Activated CD8-positive, alpha-beta memory T cell treated with anti-CD3 and anti-CD28 coated beads, Interleukin-2, amount 10 ng/mL, durations not matched to agents 7 days and 5 days (primary cell): Measurements from ENCODE around the gene AKAP7. TPM values are rescaled to one million over a fixed set of nuclear protein-coding genes. Genes with fewer than 3 reads are reported as not detected.
"Not testable (repeated sequence)": the region's sequence is repeated elsewhere in the genome, so short reads cannot be mapped to it uniquely, and the experiment has no call there.

Experiments
- ATAC-seq: fragments of 150-1000 bp; cut with Tn5 transposase; one replicate; pipeline ENCODE4 v1.10.0; 2021; ENCODE audit warnings: moderate library complexity
- CTCF ChIA-PET: fragments of 350-600 bp; sonication (Branson Sonifier 250); formaldehyde crosslinking; loops from one replicate; lab custom pipeline; 2021; ENCODE audit warnings: antibody characterized with exemption; lab: Charles Lee
- DNase-seq: peaks from one replicate; pipeline ENCODE4 v3.0.0-alpha.2; 2020
- H3K27ac Mint-ChIP-seq: one replicate; pipeline ENCODE4 v1.8.0; 2021; ENCODE audit warnings: mild to moderate bottlenecking, mixed read lengths
- H3K27me3 Mint-ChIP-seq: one replicate; pipeline ENCODE4 v1.8.0; 2021; ENCODE audit warnings: mixed read lengths
- H3K36me3 Mint-ChIP-seq: one replicate; pipeline ENCODE4 v1.8.0; 2021; ENCODE audit warnings: mild to moderate bottlenecking, mixed read lengths
- H3K4me1 Mint-ChIP-seq: one replicate; pipeline ENCODE4 v1.8.0; 2021; ENCODE audit warnings: mixed read lengths
- H3K4me3 Mint-ChIP-seq: one replicate; pipeline ENCODE4 v1.8.0; 2021; ENCODE audit warnings: mild to moderate bottlenecking, moderate library complexity, mixed read lengths
- H3K9me3 Mint-ChIP-seq: one replicate; pipeline ENCODE4 v1.8.0; 2022; ENCODE audit warnings: low read depth, mixed read lengths
- total RNA-seq, 2 experiments: library from RNA; stranded (reverse); gene quantifications; one replicate each; pipeline ENCODE4 v1.2.3, GENCODE V29; 2021

Gene AKAP7
- total RNA-seq, 2 experiments from 2014 or later: 7.3 to 10.3 TPM

DNA sequence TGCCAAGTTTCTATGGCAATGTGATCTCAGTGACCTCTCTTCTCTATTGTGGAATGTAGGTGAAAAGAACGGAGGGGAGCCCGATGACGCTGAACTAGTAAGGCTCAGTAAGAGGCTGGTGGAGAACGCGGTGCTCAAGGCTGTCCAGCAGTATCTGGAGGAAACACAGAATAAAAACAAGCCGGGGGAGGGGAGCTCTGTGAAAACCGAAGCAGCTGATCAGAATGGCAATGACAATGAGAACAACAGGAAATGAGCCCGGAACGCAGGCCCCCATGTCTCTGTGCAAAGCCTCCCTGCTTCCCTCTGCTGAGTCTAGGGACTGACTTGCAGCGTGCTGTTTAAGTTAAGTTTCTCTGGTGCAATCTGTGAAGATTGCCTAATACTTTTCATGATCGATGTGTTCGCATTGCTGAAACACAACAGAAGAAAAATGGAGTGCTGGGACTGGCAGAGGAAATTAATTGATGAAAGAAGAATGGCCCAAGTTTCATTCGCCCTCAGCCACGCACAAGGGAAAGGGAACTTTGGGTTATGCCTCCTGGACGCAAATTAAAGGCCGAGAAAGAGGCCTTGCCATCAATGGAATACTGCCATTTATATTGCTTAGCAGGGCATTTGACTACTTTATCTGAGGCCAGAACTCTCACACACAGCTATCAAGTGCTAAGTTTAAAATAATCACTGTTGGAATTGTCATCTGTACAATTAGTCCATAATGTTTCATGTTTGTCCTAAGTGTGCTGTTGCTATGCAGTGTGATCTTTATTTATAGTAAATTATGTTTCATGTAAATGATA lies 146.4 kb downstream of the AKAP7 start:
- Mint-ChIP-seq H3K27me3 (no peaks in the 10 kb centered on the region), H3K9me3 (peaks cover 6% of the 10 kb centered on the region), H3K27ac (peak overlapping the region; percentile 89), H3K36me3 (peaks cover 24% of the 10 kb centered on the region), H3K4me1 (peaks cover 18% of the 10 kb centered on the region), H3K4me3 (peak overlapping the region; percentile 60)
- CTCF ChIA-PET: interaction anchor here (1.1 to 2.2 kb wide), 2 partner anchors 82 to 99 kb away, joined by 5 to 6 read pairs; no protein-coding TSS in a partner anchor
- DNase-seq (peak; percentile 81), ATAC-seq (peak; percentile 97)

DNA sequence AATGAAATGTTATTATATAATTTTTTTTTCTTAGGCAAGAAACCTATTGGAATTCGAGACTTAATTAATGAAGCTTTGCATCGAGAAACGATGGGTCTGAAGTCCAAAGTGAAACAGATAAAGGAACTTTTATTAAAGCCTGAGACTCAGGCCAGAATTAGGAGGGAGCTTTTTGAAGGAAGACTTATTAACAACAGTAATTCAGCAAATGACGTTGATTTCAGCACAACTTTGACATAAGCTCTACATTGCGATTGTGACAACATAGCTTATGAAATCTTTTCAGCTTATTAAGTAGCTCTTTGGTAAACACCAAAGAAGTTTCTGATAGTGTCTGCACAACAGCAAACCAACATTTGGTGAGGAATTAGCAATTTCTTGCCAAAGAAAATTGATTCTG lies 147.1 kb downstream of the AKAP7 start:
- peaks cover 18% of the 10 kb centered on the region for H3K4me1 Mint-ChIP-seq
- ATAC-seq (no peak), DNase-seq (no peak)
- peaks cover 24% of the 10 kb centered on the region for H3K36me3 Mint-ChIP-seq
- CTCF ChIA-PET: interaction anchor here (2.2 kb wide), 1 partner anchor 99 kb away, joined by 6 read pairs; no protein-coding TSS in a partner anchor
- H3K9me3 Mint-ChIP-seq: peaks cover 6% of the 10 kb centered on the region
- no peak overlapping the region for H3K27ac Mint-ChIP-seq
- H3K4me3 Mint-ChIP-seq: no peak overlapping the region
- no peaks in the 10 kb centered on the region for H3K27me3 Mint-ChIP-seq

DNA sequence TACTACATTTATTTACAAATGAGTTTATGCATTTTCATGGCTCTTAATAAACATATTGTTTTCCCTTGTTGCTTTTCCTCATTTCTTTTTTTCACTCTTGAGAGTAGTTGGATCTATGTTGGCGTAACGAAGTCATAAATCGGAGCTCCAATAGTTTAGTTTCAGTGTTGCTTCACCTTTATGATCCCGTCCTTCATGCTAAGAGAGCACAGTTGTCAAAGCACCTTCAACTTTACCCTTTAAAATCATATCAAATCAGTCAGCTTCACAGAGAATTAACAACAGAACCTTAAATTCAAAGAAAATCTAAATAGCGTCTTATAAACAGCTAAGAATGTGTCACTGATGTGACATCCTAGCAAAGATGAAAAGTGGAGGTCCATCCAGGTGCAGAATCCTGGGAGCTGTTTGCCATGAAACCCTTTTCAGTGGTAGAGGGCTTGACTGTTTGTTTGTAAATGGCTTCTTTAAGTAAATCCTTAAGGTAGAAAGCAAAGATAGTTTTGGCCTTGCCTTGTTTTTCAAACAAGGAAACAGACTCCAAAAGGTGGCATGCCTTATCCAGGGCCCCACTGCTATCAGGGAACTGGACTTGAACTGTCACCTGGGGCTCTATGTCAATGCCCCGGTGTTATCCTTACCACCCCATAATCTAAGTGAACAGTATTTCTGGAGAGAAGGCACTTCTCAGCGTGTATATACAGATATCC lies 148.4 kb downstream of the AKAP7 start:
- CTCF ChIA-PET: interaction anchor here (1.6 kb wide), 1 partner anchor 84 kb away, joined by 7 read pairs; no protein-coding TSS in a partner anchor
- H3K4me3 Mint-ChIP-seq: no peak overlapping the region
- ATAC-seq: no peak
- peaks cover 3% of the 10 kb centered on the region for H3K9me3 Mint-ChIP-seq
- no peaks in the 10 kb centered on the region for H3K27me3 Mint-ChIP-seq
- DNase-seq: no peak
- peaks cover 18% of the 10 kb centered on the region for H3K4me1 Mint-ChIP-seq
- no peak overlapping the region for H3K27ac Mint-ChIP-seq
- peaks cover 22% of the 10 kb centered on the region for H3K36me3 Mint-ChIP-seq

DNA sequence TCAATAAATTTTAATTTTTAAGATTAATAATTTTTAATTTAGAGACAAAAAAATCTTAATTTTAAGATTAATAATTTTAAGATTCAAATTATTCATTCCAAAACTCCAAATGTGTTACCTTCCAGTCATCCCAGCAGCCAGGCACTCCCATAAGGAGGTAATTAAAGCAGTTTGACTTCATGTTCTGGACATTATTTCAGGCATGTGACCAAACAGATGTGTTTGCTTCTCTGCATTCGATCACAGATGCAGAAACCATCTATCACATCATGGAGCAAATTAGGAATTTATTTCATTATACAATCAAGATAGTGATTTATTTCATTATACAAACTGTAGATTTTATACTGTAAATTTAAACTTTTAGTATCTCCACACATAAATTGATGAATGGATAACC lies 150.3 kb downstream of the AKAP7 start:
- DNase-seq: no peak
- CTCF ChIA-PET: no interaction called here
- Mint-ChIP-seq H3K4me3 (no peak overlapping the region), H3K36me3 (peaks cover 11% of the 10 kb centered on the region), H3K9me3 (no peaks in the 10 kb centered on the region), H3K27me3 (no peaks in the 10 kb centered on the region), H3K4me1 (peaks cover 15% of the 10 kb centered on the region), H3K27ac (no peak overlapping the region)
- no peak for ATAC-seq

GRCh38 chr6:131286469-131287040 lies 151.3 kb downstream of the AKAP7 start:
- Mint-ChIP-seq H3K4me3 (no peak overlapping the region), H3K27me3 (no peaks in the 10 kb centered on the region), H3K27ac (no peak overlapping the region), H3K9me3 (no peaks in the 10 kb centered on the region), H3K36me3 (peaks cover 11% of the 10 kb centered on the region), H3K4me1 (peaks cover 6% of the 10 kb centered on the region)
- DNase-seq: no peak
- ATAC-seq: no peak
- CTCF ChIA-PET: interaction anchor here (1.1 kb wide), 1 partner anchor 10 kb away, joined by 3 read pairs; no protein-coding TSS in a partner anchor

- no peaks in the 10 kb centered on the region for H3K9me3 Mint-ChIP-seq
- H3K27ac Mint-ChIP-seq: no peak overlapping the region
- H3K4me3 Mint-ChIP-seq: no peak overlapping the region
- no peak for DNase-seq
- peaks cover 8% of the 10 kb centered on the region for H3K36me3 Mint-ChIP-seq
- H3K27me3 Mint-ChIP-seq: no peaks in the 10 kb centered on the region
- ATAC-seq: no peak
- CTCF ChIA-PET: no interaction called here
- peaks cover 4% of the 10 kb centered on the region for H3K4me1 Mint-ChIP-seq
Measured at GRCh38 chr6:131288214-131288613, 152.9 kb downstream of the AKAP7 start.

GRCh38 chr6:131290955-131291354 lies 155.7 kb downstream of the AKAP7 start:
- Mint-ChIP-seq H3K36me3 (no peaks in the 10 kb centered on the region), H3K4me3 (no peak overlapping the region), H3K4me1 (peaks cover 4% of the 10 kb centered on the region), H3K27ac (no peak overlapping the region), H3K9me3 (no peaks in the 10 kb centered on the region), H3K27me3 (no peaks in the 10 kb centered on the region)
- CTCF ChIA-PET: no interaction called here
- DNase-seq (no peak), ATAC-seq (no peak)

DNA sequence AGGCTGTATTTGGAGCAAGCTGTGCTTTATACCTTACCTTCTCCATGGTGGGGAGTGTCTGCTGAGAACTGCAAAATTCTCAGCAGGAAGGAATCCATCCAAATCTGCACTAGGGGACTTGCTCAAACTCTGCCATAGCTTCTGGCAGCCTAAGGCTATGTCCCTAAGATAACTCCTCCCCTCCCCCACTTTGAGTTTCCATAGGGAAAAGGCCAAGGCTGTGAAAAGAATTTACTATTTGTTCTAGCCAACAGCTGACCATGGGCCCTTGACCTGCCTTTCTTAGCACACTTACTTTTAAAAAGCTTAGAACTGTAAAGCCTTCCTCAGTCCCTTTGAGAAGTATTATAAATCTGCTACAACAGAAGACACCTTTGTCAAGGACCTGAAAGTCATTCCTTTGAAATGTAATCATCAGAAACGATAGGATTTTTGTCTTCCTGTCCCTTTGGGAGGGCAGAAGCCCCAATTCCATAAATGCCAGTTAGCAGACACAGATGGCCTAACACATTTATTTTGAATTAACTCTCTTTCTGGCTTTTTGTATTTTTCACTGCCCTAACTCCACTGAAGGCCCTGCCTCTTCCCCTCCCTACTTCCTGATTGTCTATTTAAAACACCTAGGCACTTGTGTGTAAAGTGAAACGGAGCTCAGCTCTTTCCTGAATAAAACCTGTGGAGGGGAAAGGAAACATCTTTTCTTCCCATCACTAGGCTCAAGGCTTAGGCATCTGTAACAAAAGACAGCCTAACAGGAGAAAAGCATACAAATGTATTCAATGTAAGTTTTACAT lies 157.1 kb downstream of the AKAP7 start:
- Mint-ChIP-seq H3K4me1 (peaks cover 4% of the 10 kb centered on the region), H3K9me3 (no peaks in the 10 kb centered on the region), H3K27me3 (no peaks in the 10 kb centered on the region), H3K4me3 (no peak overlapping the region), H3K36me3 (no peaks in the 10 kb centered on the region), H3K27ac (no peak overlapping the region)
- DNase-seq (no peak), ATAC-seq (no peak)
- CTCF ChIA-PET: no interaction called here

DNA sequence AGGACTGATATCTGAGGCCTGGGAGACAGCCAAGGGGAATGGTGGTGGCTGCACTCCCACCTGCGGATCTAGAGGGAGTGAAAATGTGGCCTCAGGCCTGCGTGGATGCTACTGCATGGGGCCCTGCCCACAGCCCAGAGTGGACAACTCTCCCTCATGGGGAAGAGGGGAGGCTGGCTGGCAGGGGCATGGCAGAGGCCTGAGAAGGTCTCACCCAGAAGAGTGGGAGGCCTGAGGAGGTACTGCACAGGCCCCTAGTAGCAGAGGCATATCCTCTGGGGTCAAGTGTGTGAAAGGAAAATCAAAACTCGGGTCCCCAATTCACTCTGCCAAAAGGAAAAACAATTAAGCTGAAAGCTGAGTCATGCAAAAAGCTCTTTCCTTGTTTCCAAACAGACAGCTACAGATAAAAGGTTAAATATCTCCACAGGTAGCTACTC lies 158.2 kb downstream of the AKAP7 start:
- DNase-seq: no peak
- CTCF ChIA-PET: interaction anchor here (0.7 kb wide), 1 partner anchor 332 kb away, joined by 3 read pairs; no protein-coding TSS in a partner anchor
- Mint-ChIP-seq H3K27me3 (no peaks in the 10 kb centered on the region), H3K9me3 (no peaks in the 10 kb centered on the region), H3K4me1 (peaks cover 4% of the 10 kb centered on the region), H3K27ac (no peak overlapping the region), H3K4me3 (no peak overlapping the region), H3K36me3 (no peaks in the 10 kb centered on the region)
- no peak for ATAC-seq

DNA sequence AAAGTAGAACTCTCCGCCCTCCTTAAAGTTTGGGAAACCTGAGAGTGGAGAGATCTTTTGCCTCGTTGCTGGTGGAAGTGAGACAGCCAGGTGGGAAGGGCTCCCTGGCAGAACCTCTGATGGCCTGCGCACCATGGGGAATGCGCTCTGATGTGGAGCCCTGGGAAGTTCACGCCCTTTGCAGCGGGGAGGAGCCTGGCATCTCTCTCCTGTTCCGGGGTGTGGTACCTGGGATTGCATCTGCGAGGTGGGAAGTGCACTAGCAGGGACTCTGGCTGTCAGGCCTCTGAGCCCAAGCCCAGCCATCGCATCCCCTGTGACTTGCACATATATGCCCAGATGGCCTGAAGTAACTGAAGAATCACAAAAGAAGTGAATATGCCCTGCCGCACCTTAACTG lies 159.8 kb downstream of the AKAP7 start:
- DNase-seq (no peak), ATAC-seq (no peak)
- no peak overlapping the region for H3K27ac Mint-ChIP-seq
- no peaks in the 10 kb centered on the region for H3K27me3 Mint-ChIP-seq
- CTCF ChIA-PET: no interaction called here
- no peaks in the 10 kb centered on the region for H3K9me3 Mint-ChIP-seq
- no peaks in the 10 kb centered on the region for H3K36me3 Mint-ChIP-seq
- no peak overlapping the region for H3K4me3 Mint-ChIP-seq
- H3K4me1 Mint-ChIP-seq: peaks cover 4% of the 10 kb centered on the region

DNA sequence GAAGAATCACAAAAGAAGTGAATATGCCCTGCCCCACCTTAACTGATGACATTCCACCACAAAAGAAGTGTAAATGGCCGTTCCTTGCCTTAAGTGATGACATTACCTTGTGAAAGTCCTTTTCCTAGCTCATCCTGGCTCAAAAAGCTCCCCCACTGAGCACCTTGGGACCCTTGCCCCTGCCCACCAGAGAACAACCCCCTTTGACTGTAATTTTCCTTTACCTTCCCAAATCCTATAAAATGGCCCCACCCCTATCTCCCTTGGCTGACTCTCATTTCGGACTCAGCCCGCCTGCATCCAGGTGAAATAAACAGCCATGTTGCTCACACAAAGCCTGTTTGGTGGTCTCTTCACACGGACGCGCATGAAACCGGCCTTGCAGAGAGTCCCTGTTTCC lies 165.6 kb downstream of the AKAP7 start:
- ATAC-seq, DNase-seq, H3K27me3 Mint-ChIP-seq, H3K27ac Mint-ChIP-seq, H3K36me3 Mint-ChIP-seq, CTCF ChIA-PET, H3K4me1 Mint-ChIP-seq, H3K9me3 Mint-ChIP-seq, H3K4me3 Mint-ChIP-seq: not testable (repeated sequence)

DNA sequence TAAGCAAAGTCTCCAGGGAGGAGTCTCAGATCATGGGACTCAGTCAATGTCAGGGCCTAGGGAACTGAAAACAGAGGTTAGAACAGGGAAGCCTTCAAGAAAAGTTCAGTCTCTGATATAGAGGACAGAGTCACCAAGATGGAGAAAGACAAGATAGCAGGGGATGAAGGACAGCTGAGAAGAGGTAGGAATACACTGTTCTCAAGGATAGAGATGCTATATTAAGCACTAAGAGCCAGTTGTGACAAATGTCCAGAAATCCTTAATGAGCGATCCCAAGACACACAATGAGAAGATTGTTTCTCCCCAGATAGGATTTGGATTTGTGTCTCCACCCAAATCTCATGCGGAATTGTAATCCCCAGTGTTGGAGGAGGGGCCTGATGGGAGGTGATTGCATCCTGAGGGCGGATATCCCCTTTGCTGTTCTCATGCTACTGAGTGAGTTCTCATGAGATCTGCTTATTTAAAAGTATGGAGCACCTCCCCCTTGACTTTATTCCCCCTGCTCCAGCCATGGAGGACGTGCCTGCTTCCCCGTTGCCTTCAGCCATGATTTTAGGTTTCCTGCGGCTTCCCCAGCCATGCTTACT lies 168.2 kb downstream of the AKAP7 start:
- Mint-ChIP-seq H3K27ac (no peak overlapping the region), H3K9me3 (peaks cover 2% of the 10 kb centered on the region), H3K4me1 (no peaks in the 10 kb centered on the region), H3K36me3 (peaks cover 4% of the 10 kb centered on the region), H3K27me3 (no peaks in the 10 kb centered on the region), H3K4me3 (no peak overlapping the region)
- DNase-seq (no peak), ATAC-seq (no peak)
- CTCF ChIA-PET: interaction anchor here (0.7 kb wide), 1 partner anchor 607 kb away, joined by 3 read pairs; no protein-coding TSS in a partner anchor
